Activated CD4-positive, alpha-beta T cell treated with anti-CD3 and anti-CD28 coated beads for 36 hours (primary cell): ENCODE data around the gene TMEM61. TPM values are rescaled to one million over a fixed set of nuclear protein-coding genes. Genes with fewer than 3 reads are reported as not detected.

Source experiments
- ATAC-seq: fragments of 200-7000 bp; cut with Tn5 transposase; one replicate; pipeline ENCODE4 v1.10.0; 2021; ENCODE audit warnings: mild to moderate bottlenecking, moderate library complexity
- CTCF ChIA-PET: fragments of 350-600 bp; sonication (Branson Sonifier 250); formaldehyde crosslinking; loops from one replicate; lab custom pipeline; 2021; ENCODE audit warnings: antibody characterized with exemption; lab: Charles Lee
- POLR2A ChIA-PET: fragments of 350-600 bp; sonication (Branson Sonifier 250); formaldehyde crosslinking; loops from one replicate; lab custom pipeline; 2021; ENCODE audit warnings: antibody characterized with exemption, inconsistent platforms; lab: Charles Lee
- DNase-seq: peaks from one replicate; pipeline ENCODE4 v3.0.0-alpha.2; 2020
- H3K27ac Mint-ChIP-seq: one replicate; pipeline ENCODE4 v1.8.0; 2021; ENCODE audit warnings: mixed read lengths
- H3K27me3 Mint-ChIP-seq: one replicate; pipeline ENCODE4 v1.8.0; 2021; ENCODE audit warnings: mixed read lengths
- H3K36me3 Mint-ChIP-seq: one replicate; pipeline ENCODE4 v1.8.0; 2021; ENCODE audit warnings: low read depth, mixed read lengths
- H3K4me1 Mint-ChIP-seq: one replicate; pipeline ENCODE4 v1.8.0; 2021; ENCODE audit warnings: mixed read lengths
- H3K4me3 Mint-ChIP-seq: one replicate; pipeline ENCODE4 v1.8.0; 2021; ENCODE audit warnings: mild to moderate bottlenecking, moderate library complexity, mixed read lengths
- H3K9me3 Mint-ChIP-seq: one replicate; pipeline ENCODE4 v1.8.0; 2021; ENCODE audit warnings: low read depth, mixed read lengths
- intact Hi-C, 2 experiments: fragments of 100-400 bp; cut with DNase I in 1 of 2; cut with micrococcal nuclease in 1 of 2; formaldehyde crosslinking; loops; one replicate each; pipeline versions ENCODE4 v1.14.2 to v1.15.1; 2022 to 2024; cut with DNase I, micrococcal nuclease
- total RNA-seq, 2 experiments: library from RNA; stranded (reverse); gene quantifications; one replicate each; pipeline ENCODE4 v1.2.3, GENCODE V29; 2021

TMEM61 gene
- total RNA-seq, 2 experiments from 2014 or later: not detected

DNA sequence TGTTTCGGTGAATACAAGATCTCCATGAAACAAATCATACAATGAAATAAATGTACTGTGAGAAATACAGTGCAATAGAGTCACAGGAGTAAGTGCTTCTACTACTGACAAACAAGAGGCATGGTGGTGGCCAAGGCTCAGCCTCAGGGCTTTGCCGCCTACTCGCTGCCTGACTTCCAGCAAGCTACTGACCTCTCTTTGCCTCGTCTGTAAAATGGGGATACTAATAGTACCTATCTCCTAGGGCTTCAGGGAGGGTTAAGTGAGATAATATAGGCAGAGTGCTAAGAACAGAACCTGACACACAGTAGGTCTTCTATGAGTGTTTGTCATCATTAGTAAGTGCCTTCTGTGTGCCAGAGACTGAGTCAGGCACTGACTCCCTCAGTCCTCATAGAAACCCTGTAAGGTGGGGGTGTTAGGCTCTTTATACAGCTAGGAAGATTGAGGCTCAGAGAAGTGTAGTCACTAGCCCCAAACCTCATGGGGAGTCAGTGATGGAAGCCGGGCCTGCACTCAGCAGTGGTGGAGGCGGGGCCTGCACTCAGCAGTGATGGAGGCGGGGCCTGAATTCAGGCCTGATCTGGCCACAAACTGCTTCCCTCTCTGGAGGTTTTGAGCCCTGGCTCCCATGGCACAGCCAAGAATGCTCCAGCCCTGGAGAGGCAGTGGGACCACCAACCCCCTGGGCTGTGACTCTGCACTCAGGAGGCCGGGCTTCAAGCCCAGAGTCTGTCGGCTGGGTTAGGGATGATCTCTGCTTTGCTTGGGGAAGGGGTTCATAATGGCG, 25.1 kb downstream of the TMEM61 start:
- H3K27ac Mint-ChIP-seq: no peak overlapping the region
- no peaks in the 10 kb centered on the region for H3K9me3 Mint-ChIP-seq
- peak; percentile 74 for ATAC-seq
- H3K4me3 Mint-ChIP-seq: no peak overlapping the region
- POLR2A ChIA-PET: no interaction called here
- DNase-seq: peak; percentile 31
- H3K27me3 Mint-ChIP-seq: peaks cover 3% of the 10 kb centered on the region
- H3K4me1 Mint-ChIP-seq: no peaks in the 10 kb centered on the region
- H3K36me3 Mint-ChIP-seq: no peaks in the 10 kb centered on the region
- intact Hi-C loops: no loop called here
- CTCF ChIA-PET: interaction anchor here (0.8 kb wide), 1 partner anchor 61 kb away, joined by 3 read pairs; no protein-coding TSS in a partner anchor

DNA sequence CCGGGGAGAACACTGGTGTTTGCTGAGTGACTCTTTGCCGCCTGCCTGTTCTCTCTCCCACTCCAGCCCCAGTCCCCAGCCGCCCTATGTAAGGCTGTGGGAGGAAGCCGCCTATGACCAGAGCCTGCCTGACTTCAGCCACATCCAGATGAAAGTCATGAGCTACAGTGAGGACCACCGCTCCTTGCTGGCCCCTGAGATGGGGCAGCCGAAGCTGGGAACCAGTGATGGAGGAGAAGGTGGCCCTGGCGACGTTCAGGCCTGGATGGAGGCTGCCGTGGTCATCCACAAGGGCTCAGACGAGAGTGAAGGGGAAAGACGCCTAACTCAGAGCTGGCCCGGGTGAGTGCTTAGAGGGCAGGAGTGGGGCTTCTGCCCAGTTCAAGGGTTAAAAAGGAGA, 26.5 kb downstream of the TMEM61 start:
- Mint-ChIP-seq H3K9me3 (no peaks in the 10 kb centered on the region), H3K27me3 (peaks cover 2% of the 10 kb centered on the region), H3K4me1 (no peaks in the 10 kb centered on the region), H3K36me3 (no peaks in the 10 kb centered on the region), H3K4me3 (no peak overlapping the region), H3K27ac (no peak overlapping the region)
- no peak for ATAC-seq
- no peak for DNase-seq
- POLR2A ChIA-PET: no interaction called here
- intact Hi-C loops: no loop called here
- CTCF ChIA-PET: interaction anchor here (1.1 to 1.8 kb wide), 2 partner anchors 10 to 15 kb away, joined by 3 to 7 read pairs; no protein-coding TSS in a partner anchor

DNA sequence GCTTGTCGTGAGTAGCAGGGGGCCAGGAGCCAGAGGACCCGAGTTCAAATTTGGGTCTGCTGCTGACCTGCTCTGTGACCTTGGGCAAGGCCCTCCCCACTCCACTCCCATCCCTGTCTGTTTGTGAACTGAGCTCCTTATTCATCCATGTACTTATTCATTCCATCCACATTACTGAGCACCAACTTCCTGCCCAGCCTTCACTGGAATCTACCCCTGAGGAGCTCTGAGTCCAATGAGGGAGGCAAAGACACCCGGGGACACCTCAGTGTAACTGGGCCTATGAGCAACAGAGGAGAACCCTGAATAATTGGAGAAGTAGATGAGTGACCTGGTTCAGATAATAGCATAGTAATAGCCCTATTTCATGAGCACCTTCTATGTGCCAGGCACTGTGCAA, 27.2 kb downstream of the TMEM61 start:
- no peaks in the 10 kb centered on the region for H3K9me3 Mint-ChIP-seq
- DNase-seq: no peak
- CTCF ChIA-PET: interaction anchor here (1.1 to 1.8 kb wide), 2 partner anchors 11 to 14 kb away, joined by 3 to 7 read pairs; no protein-coding TSS in a partner anchor

DNA sequence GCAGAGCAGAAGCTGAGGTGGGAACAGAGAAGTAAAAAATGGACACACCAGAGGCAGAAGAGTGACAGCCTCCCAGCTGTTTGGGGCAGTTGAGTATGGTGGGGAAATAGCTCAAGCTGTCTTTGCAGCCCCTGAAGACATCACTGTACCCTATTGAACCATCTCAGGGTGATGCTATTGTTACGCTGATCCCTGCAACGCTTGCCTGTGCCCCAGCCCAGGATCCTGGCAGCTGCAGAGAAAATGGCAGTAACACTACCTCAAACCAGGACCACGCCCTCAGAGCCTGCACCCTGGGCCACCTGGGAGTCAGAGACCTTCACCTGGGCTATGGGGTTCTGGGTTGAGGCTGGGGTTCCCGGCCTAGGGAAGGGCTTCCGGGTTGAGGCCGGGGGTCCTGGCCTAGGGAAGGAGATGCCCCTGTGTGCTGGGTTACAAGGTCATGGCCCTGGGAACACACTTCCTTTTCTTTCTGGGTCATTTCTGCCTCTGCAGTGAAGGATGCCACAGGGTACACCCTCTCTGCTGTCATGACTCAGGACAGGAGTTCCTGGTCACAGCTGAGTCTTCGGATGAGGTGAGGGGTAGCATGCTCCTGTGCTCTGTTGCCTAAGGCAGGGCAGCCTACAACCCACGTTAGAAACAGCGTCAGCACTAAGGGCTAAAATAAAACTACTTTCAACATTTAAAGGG, 29.9 kb downstream of the TMEM61 start:
- no peaks in the 10 kb centered on the region for H3K36me3 Mint-ChIP-seq
- no peak overlapping the region for H3K27ac Mint-ChIP-seq
- no peaks in the 10 kb centered on the region for H3K9me3 Mint-ChIP-seq
- peaks cover 6% of the 10 kb centered on the region for H3K27me3 Mint-ChIP-seq
- no peaks in the 10 kb centered on the region for H3K4me1 Mint-ChIP-seq
- DNase-seq (no peak), ATAC-seq (peak; percentile 33)
- no peak overlapping the region for H3K4me3 Mint-ChIP-seq
- POLR2A ChIA-PET: no interaction called here
- intact Hi-C loops: no loop called here
- CTCF ChIA-PET: interaction anchor here (0.7 to 2.5 kb wide), 3 partner anchors 11 to 789 kb away, joined by 4 to 7 read pairs (median 5); no protein-coding TSS in a partner anchor

More for the DNA sequence above, 27.2 kb downstream of the TMEM61 start:
- Mint-ChIP-seq H3K27me3 (peaks cover 2% of the 10 kb centered on the region), H3K4me1 (no peaks in the 10 kb centered on the region), H3K27ac (no peak overlapping the region), H3K4me3 (no peak overlapping the region), H3K36me3 (no peaks in the 10 kb centered on the region)
- ATAC-seq: no peak
- POLR2A ChIA-PET: no interaction called here
- intact Hi-C loops: no loop called here

DNA sequence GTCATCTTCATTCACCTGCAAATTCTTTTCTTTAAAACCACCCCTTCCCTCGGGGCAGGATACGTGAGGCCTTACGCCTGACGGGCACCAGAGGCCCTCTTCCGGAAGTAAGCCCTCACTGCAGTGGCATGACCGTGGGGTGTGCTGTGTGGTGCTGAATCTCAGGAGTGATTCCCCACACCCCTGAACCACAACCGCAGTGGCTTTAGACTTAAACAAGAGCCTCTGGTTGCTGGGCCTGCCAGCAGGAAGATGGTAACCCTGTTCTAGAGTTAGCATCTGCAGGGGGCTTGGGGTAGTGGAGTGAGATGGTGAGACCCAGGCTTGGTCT, 30.4 kb downstream of the TMEM61 start:
- peak; percentile 16 for DNase-seq

DNA sequence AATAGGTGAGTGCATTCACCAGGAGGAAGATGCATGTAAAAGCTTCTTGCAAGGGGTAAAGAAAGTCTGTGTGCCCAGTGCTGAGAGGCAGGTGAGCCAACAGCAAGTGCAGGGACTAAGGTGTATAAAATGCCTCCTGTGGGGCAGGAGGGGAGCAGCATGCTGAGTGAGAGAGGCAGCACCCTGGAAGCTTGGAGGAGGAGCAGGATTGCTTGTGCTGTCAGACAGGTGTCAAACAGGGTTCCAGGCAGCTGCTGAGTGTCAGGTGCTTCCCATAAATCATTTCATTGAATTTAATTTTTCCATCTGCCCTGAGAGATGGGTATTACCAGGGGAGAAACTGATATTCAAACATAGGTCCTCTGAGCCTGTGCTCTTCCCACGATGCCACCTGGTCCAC, 32.2 kb downstream of the TMEM61 start:
- no peaks in the 10 kb centered on the region for H3K9me3 Mint-ChIP-seq
- peaks cover 8% of the 10 kb centered on the region for H3K27me3 Mint-ChIP-seq
- ChIA-PET CTCF (interaction anchor here (0.7 to 1.5 kb wide), 3 partner anchors 30 to 73 kb away, joined by 3 to 5 read pairs (median 3); no protein-coding TSS in a partner anchor), POLR2A (no interaction called here)
- H3K36me3 Mint-ChIP-seq: no peaks in the 10 kb centered on the region
- H3K27ac Mint-ChIP-seq: no peak overlapping the region
- ATAC-seq (no peak), DNase-seq (no peak)
- H3K4me1 Mint-ChIP-seq: no peaks in the 10 kb centered on the region
- H3K4me3 Mint-ChIP-seq: no peak overlapping the region
- intact Hi-C loops: no loop called here

More for the DNA sequence above, 30.4 kb downstream of the TMEM61 start:
- no peaks in the 10 kb centered on the region for H3K36me3 Mint-ChIP-seq
- H3K27ac Mint-ChIP-seq: no peak overlapping the region
- no peak overlapping the region for H3K4me3 Mint-ChIP-seq
- ChIA-PET CTCF (interaction anchor here (0.9 to 2.5 kb wide), 2 partner anchors 10 to 66 kb away, joined by 4 to 7 read pairs; no protein-coding TSS in a partner anchor), POLR2A (no interaction called here)
- peak; percentile 42 for ATAC-seq
- intact Hi-C loops: no loop called here
- H3K9me3 Mint-ChIP-seq: no peaks in the 10 kb centered on the region
- no peaks in the 10 kb centered on the region for H3K4me1 Mint-ChIP-seq
- peaks cover 6% of the 10 kb centered on the region for H3K27me3 Mint-ChIP-seq

GRCh38 chr1:55015123-55015522, 34.7 kb downstream of the TMEM61 start:
- H3K36me3 Mint-ChIP-seq: no peaks in the 10 kb centered on the region
- ATAC-seq: no peak

GRCh38 chr1:55015731-55016620, 35.5 kb downstream of the TMEM61 start:
- no peak overlapping the region for H3K27ac Mint-ChIP-seq
- H3K27me3 Mint-ChIP-seq: peaks cover 9% of the 10 kb centered on the region
- no peak overlapping the region for H3K4me3 Mint-ChIP-seq
- intact Hi-C loops: no loop called here
- CTCF ChIA-PET: interaction anchor here (0.6 to 1.2 kb wide), 4 partner anchors 50 to 65 kb away, joined by 3 to 4 read pairs (median 4); no protein-coding TSS in a partner anchor
- H3K9me3 Mint-ChIP-seq: no peaks in the 10 kb centered on the region
- H3K4me1 Mint-ChIP-seq: no peaks in the 10 kb centered on the region
- no peak for ATAC-seq
- no peak for DNase-seq
- no peaks in the 10 kb centered on the region for H3K36me3 Mint-ChIP-seq
- POLR2A ChIA-PET: no interaction called here

More at GRCh38 chr1:55015123-55015522, 34.7 kb downstream of the TMEM61 start:
- no peak overlapping the region for H3K4me3 Mint-ChIP-seq
- no peaks in the 10 kb centered on the region for H3K4me1 Mint-ChIP-seq
- intact Hi-C loops: no loop called here
- ChIA-PET POLR2A (no interaction called here), CTCF (interaction anchor here (0.7 to 1.1 kb wide), 2 partner anchors 53 to 54 kb away, joined by 3 to 4 read pairs; no protein-coding TSS in a partner anchor)
- no peak for DNase-seq
- H3K27ac Mint-ChIP-seq: no peak overlapping the region
- H3K27me3 Mint-ChIP-seq: peaks cover 9% of the 10 kb centered on the region
- H3K9me3 Mint-ChIP-seq: no peaks in the 10 kb centered on the region

GRCh38 chr1:55018395-55018794, 38.0 kb downstream of the TMEM61 start:
- ChIA-PET CTCF (interaction anchor here (0.7 to 1.6 kb wide), 5 partner anchors 17 to 73 kb away, joined by 3 to 7 read pairs (median 3); no protein-coding TSS in a partner anchor), POLR2A (no interaction called here)
- Mint-ChIP-seq H3K36me3 (no peaks in the 10 kb centered on the region), H3K4me1 (no peaks in the 10 kb centered on the region), H3K9me3 (no peaks in the 10 kb centered on the region), H3K27me3 (peaks cover 9% of the 10 kb centered on the region), H3K4me3 (no peak overlapping the region), H3K27ac (no peak overlapping the region)
- intact Hi-C loops: no loop called here
- no peak for ATAC-seq
- DNase-seq: no peak

GRCh38 chr1:55021942-55022546, 41.6 kb downstream of the TMEM61 start:
- Mint-ChIP-seq H3K4me3 (no peak overlapping the region), H3K9me3 (no peaks in the 10 kb centered on the region), H3K27ac (no peak overlapping the region), H3K4me1 (no peaks in the 10 kb centered on the region), H3K27me3 (peaks cover 3% of the 10 kb centered on the region), H3K36me3 (no peaks in the 10 kb centered on the region)
- intact Hi-C loops: loop anchor here (1.0 to 2.0 kb wide), 6 partner anchors 25 to 350 kb away; no protein-coding TSS in a partner anchor
- peak; percentile 88 for DNase-seq
- POLR2A ChIA-PET: interaction anchor here (1.5 kb wide), 1 partner anchor 77 kb away, joined by 3 read pairs; no protein-coding TSS in a partner anchor
- CTCF ChIA-PET: interaction anchor here (0.5 to 2.0 kb wide), 25 partner anchors 12 to 1375 kb away, joined by 3 to 38 read pairs (median 4); partner anchors contain the start of genes BSND and TTC4
- ATAC-seq: peak; percentile 99
